ENCODE measurements around the gene DPYD.

DNA sequence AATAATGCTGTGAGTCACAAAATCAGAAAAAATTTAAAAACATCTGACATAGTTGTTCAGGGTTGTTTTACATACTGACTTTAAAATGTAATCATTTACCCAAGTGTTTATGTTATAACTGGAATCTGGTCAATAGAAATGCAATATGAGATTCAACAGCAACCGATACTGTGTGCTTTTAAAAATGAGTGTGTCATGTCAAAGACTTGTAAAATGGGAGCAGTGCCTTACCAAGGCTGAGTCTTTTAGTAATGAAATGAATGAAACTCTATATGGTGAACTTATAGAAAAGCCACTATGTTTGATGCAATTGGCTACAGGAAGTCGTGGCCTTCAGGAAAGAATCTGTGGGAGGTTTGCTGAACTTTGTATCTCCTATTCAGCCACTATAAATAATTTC is 570.2 kb downstream of the DPYD start:
- no peak for TF ChIP-seq CTCF (IDR thresholded peaks at IDR 0.05)
- no peak for TF ChIP-seq POLR2A (IDR thresholded peaks at IDR 0.05)

Data from sigmoid colon (tissue), 3 donors.